NOMO-1 treated with DMSO at 0.1 percent for 48 hours (cell line): Measurements from ENCODE around the gene ST8SIA5.

Experiments
- DNase-seq: peaks from one replicate; lab custom pipeline; 2025; ENCODE audit not compliant: unreplicated experiment; lab: John Stamatoyannopoulos, UW

The ST8SIA5 gene

DNA sequence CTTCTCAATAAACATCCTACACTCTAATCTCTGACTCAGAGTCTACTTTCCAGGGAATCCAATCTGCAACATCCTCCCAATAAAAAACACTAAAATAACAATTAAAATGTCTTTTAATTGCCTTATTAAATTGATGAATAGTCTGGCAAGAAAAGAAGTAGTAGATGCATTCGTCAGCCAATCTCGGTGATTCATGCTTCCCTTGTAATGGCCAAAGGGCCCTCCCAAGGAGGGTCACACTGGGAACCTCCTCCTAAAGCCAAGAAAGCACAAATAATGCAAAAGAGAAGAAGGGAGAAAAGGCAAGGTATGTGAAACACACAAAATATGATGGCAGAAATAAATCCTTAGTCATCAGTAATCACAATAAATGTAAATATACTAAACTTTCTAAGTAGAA is 16.8 kb downstream of the ST8SIA5 start:
- DNase-seq: no peak

DNA sequence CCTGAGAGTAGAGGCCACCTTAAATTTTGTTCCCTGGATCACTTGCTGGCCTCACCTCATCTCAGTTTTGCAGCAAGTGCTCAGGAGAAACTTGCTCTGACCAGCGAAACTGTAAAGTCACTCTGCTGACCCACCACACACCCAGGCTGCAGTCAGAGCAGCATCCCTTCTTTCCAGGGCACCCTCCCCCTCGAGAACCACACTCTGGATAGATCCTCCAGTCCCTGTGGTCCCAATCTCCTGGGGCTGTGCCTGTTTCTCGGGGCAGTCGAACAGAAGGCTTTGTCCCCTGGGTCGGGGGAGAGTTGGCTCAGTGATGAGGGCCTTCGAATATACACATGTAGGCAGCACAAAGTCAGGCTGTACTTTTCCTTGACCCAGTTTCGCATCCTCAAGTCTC is 18.4 kb downstream of the ST8SIA5 start:
- DNase-seq: no peak

DNA sequence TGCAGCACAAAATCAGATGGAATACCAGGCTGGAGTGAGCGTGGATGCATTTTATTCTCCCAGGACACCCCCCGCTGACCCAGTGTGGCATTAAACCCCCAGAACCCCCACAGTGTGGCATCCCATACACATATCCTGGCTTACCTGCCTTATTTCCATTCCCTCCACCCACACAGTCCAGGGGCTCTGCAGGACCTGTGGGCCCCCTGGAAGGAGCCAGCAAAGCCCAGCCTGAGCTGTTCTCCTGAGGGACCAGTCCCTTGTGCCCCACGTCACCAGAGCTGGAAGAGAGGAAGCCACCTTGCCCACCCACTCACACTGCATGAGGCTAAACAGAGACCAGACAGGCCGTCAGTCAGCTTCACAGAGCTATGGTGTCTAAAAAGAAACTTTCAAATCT is 20.1 kb downstream of the ST8SIA5 start:
- no peak for DNase-seq

DNA sequence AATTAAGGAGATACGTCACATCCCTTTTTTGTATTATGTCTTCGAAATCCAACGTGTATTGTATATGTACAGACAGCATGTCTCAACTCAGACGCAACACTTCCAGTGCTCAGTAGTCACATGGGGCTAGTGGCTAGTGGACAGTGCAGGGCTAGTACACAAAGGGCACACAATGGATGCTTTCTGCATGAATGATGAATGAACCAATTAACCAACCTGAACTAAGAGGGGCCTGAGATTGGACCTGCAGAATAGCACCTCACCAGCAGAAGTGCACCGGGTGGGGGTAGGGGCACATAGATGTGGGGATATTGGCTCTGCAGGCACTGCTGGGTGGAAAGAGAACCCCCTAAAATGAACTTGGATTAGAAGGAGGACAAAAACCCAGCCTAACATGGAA is 20.7 kb downstream of the ST8SIA5 start:
- no peak for DNase-seq

DNA sequence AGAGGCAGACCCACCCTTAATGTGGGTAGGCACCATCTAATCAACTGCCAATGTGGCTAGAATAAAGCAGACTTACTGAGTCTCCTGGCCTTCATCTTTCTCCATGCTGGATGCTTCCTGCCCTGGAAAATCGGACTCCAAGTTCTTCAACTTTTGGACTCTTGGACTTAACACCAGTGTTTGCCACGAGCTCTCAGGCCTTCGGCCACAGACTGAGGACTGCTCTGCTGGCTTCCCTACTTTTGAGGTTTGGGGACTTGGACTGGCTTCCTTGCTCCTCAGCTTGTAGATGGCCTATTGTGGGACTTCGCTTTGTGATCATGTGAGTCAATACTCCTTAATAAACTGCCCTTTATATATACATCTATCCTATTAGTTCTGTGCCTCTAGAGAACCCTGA is 21.9 kb downstream of the ST8SIA5 start:
- DNase-seq: no peak

DNA sequence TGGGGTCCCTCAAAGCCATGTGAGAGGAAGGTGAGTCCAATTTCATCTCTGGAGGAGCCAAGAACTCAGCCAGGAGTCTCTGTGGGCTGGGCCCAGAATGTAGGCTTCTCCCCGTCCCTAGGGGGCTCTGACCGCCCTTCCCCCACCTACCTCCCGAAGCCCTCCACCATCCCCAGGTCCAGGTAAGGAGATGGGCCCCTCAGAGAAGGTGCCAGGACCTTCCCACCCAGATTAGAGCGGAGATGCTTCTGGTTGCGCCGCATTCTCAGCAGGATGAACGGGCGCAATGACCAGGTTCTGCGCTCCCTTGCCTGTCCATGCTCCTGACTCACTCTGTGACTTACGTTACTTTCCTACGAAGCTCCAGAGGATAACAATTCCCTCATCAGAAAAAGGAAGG is 23.0 kb downstream of the ST8SIA5 start:
- no peak for DNase-seq

DNA sequence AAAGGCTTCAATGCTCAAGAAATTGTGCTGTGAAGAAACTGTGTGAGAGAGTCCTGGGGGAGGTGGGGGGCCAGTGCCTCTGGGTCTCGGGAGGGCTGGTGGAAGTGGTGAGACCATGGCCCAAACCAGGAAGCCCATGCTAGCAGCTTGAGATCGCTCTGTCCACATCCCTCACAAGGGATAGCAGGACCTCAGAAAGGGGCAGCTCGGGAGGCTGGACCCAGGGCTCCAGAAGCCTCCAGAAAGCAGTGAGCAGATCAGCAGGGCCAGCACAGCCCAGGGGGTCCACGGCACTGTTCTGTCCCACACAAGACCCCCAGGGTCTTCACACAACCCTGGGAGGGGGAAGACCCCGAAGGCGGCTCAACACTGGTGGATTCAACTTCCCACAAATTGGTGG is 24.1 kb downstream of the ST8SIA5 start:
- DNase-seq: no peak

DNA sequence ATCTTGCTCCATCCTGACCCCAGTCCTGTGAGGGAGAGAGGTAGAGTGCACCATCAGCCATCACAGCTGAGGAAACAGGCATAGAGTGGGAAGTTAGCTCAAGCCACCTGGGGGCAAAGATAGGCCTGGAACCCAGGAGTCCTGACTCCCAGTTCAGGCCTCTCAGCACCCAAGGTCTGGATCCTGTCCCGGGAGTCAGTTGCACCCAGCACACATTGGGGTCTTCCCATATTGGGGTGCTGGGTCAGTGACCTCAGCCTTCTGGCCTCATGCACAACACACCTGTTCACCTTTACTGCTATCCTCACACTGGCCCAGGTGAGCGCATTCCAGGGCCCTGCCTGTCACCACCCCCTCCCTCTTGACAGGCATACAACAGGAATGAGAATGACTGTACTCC is 24.7 kb downstream of the ST8SIA5 start:
- DNase-seq: no peak

DNA sequence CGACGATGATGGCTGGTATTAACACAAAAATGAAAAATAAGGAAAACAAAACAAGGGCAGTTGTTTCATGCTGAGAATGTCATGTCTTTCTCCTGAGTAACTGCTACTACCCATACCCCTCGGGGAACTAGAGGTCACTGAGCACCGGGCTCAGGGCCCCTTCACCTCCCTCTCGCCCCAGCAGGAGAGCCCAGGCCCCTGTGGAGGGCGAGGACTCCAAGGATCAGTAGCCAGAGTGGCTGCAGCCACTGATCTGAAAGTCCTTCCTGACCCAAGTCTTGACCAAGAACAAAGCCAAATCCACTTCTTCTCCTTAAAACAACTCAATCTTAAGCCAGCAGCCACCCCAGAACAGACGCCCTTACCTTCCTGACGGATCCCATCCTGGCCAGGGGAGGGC is 25.5 kb downstream of the ST8SIA5 start:
- no peak for DNase-seq

DNA sequence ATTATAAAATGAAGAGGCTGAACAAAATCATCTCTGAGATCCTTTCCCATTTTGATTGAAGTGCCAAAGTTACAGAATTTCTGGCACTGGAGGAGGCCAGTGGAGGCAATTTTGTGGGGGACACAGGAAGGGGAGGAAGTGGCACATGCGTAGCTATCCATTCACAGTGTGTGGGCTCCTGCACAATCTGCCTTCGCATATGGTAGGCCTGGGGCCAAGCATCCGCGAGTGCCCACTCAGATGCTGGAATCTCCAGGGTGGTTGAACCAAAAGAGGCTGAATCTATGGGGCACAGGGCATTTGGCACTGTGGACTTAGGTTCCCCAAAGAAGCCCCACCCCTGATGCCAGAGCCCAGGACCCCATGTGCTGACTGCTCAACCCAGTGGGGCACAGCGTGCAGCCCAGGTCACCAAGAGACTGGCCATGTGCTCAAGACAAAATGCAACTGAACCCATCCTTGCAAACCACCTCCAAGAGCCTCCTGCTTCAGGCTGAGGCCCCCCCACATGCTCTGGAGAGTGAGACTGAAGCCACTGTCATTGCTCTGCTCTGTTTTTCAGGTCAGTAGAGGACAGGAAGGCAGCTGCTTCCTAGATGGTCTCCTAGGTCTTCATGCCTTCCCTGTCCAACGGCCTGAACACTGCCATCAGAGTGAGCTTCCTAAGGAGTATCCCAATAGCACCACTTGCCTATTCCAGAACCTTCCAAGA is 28.5 kb downstream of the ST8SIA5 start:
- DNase-seq: no peak

DNA sequence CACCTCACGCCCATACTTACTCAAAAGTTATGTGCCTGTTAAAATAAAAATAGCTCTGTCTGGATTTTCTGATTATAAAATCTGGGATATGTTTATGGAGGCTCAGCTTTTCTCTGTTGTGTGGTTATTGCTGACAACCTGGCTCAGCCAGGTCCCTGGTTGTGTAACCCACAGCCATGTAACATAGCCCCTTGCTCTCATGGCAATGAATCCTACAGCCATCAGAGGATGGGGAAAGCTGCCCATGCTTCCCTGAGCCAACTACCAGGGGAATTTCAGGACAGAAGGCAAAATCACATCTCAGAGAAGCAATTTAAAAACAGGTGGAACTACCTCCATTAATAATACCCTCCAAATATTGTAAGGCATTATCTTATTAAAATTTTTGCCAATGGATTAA is 29.7 kb downstream of the ST8SIA5 start:
- DNase-seq: no peak

DNA sequence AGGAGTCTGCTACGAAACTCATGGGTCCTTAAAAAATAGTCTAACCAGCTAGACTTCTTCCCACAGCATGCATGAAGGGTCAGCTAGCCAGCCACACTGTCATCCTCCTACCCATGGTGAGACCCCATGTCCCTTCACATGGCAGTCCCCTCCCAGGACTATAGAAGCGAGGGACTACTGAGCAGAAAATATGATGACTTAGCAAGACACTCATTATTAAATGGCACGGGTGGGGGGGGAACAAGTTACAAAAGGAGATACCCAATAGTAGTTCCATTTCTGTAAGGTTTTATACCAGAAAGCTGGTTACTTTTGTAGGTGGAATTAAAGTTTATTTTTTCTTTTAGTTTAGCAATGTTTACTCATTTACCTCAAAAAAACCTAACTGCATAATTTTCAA is 31.5 kb downstream of the ST8SIA5 start:
- no peak for DNase-seq

DNA sequence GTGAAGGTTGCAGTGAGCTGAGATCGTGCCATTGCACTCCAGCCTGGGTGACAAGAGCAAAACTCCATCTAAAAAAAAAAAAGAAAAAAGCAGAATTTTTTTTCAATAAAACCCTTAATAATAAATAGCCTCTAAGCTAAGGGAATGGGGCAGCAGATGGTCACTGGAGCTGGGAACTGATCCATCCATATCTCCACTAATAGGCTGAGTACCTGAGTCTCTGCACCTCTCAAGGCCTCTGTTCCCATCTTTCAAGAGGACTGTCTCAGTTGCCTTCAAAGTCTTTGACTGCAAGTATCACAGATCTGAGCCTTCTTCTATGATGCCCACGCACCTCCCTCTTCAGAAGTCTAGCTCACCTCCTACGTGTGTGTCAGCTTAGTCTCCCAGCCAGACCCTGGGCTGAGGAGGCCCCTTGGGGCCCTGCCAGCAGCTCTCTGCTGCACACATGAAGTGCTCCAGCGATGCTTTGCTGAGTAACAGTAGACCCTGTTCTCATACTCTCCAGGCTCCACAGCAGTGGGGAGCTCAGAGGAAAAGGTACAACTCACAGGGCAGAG is 32.9 kb downstream of the ST8SIA5 start:
- no peak for DNase-seq

DNA sequence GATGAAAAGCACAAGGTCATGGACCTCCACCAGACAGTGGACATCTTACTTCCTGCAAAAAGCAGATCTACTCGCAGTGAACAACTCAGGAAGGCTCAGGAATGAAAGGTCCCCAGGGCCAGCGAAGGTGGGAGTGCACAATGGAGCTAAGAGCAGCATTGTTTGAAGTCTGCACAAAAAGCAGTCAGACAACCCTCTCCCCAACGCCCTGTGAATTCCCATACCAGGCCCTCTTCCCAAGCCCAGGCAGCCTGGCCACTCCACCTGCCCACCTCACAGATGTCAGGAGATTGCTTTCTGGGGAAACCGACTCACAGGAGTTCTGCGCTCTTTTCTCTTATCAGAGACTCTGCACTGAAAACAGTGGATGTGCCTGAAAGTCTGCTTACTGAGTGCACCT is 34.8 kb downstream of the ST8SIA5 start:
- DNase-seq: no peak

DNA sequence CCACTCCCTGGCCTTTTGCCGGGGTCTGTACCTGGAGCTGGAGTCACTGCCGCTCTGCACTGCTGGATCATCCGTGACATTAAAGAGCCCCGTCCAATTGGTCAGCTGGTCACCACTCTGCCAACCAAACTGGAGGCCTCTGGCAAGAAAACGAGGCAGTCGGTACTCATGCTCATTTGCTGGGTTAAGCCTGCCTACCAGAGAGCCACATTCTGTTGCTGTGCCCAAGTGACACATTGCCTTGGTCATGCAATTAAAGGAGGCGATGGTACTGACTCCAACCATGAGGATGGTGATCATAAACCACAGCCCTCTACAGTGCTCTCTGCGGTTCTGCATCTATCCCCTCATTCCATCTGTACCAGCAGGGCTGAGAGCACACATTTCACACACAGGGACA is 35.5 kb downstream of the ST8SIA5 start:
- DNase-seq: no peak

DNA sequence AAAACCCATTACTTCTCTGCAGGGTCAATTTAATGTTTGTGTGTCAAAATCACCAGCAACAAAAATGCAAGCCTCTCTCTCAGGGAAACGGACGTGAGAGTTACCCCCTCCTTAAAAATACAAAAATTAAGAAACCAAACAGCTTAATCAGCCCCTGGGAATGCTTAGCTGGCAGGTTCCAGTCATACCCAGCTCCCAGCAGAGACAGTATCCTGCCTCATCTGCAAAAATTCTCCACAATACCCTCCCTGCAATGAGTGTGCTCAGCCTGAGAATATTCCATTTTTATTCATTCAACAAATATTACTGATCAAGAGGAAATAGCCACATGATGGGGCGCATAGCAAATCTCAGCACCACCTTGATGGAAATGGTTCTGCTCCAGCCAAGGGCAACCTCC is 36.3 kb downstream of the ST8SIA5 start:
- DNase-seq: no peak

DNA sequence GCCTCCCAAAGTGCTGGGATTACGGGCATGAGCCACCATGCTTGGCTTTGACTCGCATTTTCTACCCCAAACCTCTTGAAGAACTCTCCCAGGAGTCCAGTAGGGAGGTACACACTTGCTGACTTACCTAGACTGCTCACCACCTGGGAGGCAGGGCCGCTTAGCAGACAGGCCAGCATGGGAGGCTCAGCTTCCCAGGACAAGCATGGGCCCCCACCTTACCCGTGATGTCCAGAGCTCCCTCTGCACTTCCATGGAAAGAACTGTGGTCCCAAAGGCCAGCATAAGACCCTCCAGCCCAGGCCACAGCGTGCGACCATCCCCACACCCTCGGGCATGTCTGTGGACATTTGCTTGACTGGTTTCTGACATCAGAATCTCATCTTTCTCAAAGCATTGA is 36.8 kb downstream of the ST8SIA5 start:
- no peak for DNase-seq

DNA sequence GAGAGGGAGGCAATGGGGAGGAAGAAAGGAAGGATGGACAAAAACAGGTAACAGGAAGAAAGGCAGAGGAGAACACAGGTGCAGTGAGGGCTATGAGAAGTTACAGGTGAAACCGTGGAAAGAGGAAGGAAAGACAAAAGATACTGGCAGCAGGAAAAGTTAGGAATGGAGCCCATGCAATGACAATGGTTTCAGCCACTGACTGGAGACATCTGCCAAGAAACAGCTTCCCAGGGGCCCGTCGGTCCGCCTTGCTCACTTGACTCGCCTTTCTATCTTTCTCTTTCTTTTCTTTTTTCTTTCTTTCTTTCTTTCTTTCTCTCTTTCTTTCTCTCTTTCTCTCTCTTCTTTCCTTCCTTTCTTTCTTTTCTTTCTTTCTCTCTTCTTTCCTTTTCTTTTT is 37.5 kb downstream of the ST8SIA5 start:
- no peak for DNase-seq

DNA sequence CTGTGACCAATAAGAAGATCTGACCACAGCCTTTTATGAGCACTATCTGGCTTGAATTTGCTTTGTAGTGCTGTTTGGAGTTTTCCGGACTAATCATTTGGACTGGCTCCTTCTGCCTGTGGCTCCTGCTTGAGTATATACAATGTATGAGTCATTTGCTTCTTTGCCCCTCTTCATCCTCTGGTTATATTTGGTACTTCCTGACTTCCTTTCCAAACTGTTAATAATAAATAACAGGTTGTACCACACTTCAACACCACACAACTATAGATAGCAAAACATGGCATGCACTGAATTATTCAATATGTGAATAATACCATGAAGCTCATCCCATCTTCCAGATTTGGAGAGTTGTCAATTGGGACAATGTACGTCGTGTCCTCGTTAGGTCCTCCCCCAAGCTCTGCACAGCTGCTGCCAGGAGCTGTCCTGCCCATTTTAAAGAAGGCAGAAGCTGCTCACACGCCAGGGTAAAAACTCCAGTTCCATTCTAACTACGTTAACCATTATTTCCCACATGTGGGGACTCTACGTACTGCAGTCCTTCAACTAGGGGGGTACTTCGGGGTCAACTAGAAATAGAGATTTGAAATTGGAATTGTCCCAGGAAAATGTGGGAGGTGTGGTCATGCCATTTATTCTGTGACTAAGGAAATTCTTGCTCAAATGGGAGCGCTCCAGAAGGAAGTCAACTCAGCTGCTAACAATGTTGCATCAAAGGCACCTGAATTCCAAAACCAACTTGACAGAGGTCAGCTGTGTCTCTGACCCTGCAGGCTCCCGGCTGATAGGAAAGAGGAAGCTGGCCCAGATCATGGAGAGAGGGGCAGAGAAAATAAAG is 38.1 kb downstream of the ST8SIA5 start:
- DNase-seq: peak; percentile 15

DNA sequence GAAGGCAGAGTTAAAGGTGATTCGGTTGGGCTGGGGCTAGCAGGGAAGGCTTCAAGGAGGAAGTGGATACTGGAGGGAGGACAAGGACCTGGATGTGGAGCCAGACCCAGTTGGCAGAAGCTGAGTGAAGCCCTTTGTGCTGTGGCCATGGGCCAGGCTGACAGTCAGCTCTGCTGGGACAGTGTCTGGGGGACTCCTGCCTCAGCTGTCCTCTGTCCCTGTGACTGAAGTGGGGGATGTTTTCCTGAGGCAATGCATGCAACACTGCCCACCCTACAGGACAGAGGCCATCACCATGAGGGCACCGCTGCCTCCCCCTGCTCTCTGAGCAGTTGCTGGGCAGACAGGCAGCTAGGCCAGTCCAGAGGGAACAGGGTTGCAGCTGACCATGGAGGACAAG is 40.0 kb downstream of the ST8SIA5 start:
- no peak for DNase-seq

DNA sequence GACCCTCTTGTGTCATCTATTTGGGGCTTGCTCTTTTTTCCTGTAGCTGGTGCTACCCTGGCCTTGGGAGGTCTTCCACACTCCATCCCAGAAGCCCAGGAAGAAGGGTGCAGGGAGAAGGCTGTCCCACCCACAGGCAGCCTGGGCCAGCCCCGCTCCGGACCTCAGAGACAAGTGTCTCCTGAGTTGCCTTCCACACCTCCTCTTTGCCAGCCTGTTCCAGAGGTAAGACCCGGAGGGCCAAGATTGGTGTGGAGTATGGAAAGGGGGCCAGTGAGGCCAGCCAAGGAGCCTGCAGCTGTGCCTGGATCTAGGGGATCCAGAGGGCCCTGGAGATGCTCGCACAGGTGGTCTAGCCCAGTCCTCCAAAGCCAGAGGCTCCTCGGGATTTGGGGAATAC is 40.5 kb downstream of the ST8SIA5 start:
- DNase-seq: no peak

DNA sequence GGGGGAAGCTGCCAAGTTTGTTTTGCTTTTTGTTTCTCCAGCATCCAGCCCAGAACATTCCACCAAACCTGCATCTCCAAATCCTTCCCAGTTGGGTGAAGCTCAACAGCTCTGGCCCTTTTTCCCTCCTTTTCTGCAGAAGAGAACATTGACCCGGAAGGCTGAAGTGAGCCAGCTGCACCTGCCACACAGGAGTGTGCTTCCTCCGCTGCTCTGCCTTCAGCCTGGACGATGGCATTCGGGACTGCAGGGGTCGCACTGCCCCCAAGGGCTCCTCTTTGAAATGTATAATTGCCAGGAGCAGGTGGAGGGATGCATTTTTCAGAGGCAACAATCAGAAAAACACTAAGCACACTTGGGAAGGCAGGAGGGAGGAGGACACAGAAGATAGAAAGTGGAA is 41.8 kb downstream of the ST8SIA5 start:
- DNase-seq: no peak
